A673 (cell line): ENCODE measurements around the gene EPB41L4B.

ENCODE experiments used
- EZH2 ChIP-seq: fragments of 200-600 bp; sonication (generic); IDR thresholded peaks from 2 replicates; pipeline ENCODE4 v1.6.1; 2017; ENCODE audit warnings: borderline replicate concordance, low read depth, mild to moderate bottlenecking, mixed read lengths, antibody characterized with exemption, low read length; ENCODE audit not compliant: poor library complexity, severe bottlenecking
- TF ChIP-seq, protein P1 (sequence below): fragments of 300-800, 200-600 bp; sonication (generic); conservative IDR thresholded peaks from 2 replicates; pipeline ENCODE4 v1.5.1; 2017; ENCODE audit warnings: low read depth, mild to moderate bottlenecking, antibody characterized with exemption, low read length, moderate library complexity, mixed read lengths

DNA sequence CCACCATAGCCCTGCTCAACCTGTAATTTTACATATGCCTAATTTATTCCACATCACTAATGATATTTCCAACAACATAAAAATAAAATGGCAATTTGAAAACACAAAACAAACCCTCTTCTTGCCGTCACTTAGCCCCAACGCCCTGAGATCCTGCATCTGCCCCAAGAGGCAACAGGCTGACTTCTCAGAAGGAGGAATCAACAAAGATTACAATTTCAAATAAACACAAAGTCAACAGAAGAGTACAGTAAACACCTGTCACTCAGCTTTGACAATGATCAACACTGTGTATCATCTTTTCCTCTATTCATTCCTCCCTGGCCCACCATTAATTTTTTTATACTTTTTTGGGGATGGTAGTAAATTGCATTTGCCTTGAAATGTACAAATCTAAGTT is 19.8 kb downstream of the EPB41L4B start:
- TF ChIP-seq, protein P1, sequence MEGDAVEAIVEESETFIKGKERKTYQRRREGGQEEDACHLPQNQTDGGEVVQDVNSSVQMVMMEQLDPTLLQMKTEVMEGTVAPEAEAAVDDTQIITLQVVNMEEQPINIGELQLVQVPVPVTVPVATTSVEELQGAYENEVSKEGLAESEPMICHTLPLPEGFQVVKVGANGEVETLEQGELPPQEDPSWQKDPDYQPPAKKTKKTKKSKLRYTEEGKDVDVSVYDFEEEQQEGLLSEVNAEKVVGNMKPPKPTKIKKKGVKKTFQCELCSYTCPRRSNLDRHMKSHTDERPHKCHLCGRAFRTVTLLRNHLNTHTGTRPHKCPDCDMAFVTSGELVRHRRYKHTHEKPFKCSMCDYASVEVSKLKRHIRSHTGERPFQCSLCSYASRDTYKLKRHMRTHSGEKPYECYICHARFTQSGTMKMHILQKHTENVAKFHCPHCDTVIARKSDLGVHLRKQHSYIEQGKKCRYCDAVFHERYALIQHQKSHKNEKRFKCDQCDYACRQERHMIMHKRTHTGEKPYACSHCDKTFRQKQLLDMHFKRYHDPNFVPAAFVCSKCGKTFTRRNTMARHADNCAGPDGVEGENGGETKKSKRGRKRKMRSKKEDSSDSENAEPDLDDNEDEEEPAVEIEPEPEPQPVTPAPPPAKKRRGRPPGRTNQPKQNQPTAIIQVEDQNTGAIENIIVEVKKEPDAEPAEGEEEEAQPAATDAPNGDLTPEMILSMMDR: no peak
- no peak for TF ChIP-seq EZH2
